B cell (primary cell): Measurements from ENCODE around the gene PCSK1N.

Source experiments
- EZH2 ChIP-seq: IDR thresholded peaks from 2 replicates; pipeline ENCODE4 v1.6.1; 2012; ENCODE audit warnings: borderline replicate concordance, low read depth, mild to moderate bottlenecking, moderate library complexity, low read length; ENCODE audit not compliant: insufficient read depth, poor library complexity, severe bottlenecking
- TF ChIP-seq, protein P1 (sequence below): fragments of 200-600 bp; IDR thresholded peaks from one replicate; pipeline ENCODE4 v1.8.0; 2022; ENCODE audit warnings: antibody characterized with exemption, mild to moderate bottlenecking

DNA sequence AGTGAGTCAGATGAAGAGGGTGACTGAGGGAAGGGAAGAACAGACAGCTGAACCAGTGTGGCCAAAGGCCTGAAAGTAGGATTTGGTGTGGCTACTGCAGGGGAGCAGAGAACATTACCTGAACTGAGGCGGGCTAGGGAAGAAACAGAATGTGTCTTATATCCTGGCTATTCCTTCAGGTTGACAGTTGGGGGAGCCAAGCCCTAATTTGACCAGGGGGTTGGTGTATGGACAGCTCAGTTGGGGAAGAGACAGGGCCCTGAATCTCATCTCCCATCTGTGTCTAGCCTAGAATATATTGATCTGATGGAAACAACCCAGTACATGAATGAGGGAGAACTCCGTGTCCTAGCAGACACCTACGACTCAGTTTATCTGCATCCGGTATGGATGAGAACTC lies 29.3 kb downstream of the PCSK1N start:
- TF ChIP-seq, protein P1, sequence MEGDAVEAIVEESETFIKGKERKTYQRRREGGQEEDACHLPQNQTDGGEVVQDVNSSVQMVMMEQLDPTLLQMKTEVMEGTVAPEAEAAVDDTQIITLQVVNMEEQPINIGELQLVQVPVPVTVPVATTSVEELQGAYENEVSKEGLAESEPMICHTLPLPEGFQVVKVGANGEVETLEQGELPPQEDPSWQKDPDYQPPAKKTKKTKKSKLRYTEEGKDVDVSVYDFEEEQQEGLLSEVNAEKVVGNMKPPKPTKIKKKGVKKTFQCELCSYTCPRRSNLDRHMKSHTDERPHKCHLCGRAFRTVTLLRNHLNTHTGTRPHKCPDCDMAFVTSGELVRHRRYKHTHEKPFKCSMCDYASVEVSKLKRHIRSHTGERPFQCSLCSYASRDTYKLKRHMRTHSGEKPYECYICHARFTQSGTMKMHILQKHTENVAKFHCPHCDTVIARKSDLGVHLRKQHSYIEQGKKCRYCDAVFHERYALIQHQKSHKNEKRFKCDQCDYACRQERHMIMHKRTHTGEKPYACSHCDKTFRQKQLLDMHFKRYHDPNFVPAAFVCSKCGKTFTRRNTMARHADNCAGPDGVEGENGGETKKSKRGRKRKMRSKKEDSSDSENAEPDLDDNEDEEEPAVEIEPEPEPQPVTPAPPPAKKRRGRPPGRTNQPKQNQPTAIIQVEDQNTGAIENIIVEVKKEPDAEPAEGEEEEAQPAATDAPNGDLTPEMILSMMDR, result no peak
- no peak for TF ChIP-seq EZH2
